GM23248 (cell line): ENCODE data around the gene UCP1. TPM values are rescaled to one million over a fixed set of nuclear protein-coding genes. Genes with fewer than 3 reads are reported as not detected.

Experiments used
- DNase-seq: peaks from one replicate; pipeline ENCODE4 v3.0.0-alpha.2; 2015
- H2AFZ ChIP-seq: fragments of 200-600 bp; sonication (generic); 2 replicates; pipeline ENCODE4 v1.6.1; 2016; ENCODE audit warnings: antibody characterized with exemption
- H3F3A ChIP-seq: fragments of 200-600 bp; sonication (generic); 2 replicates; pipeline ENCODE4 v1.6.1; 2016; ENCODE audit warnings: mild to moderate bottlenecking, antibody characterized with exemption, mixed run types; ENCODE audit not compliant: insufficient read depth
- H3K27ac ChIP-seq: fragments of 200-600 bp; sonication (generic); 2 replicates; pipeline ENCODE4 v1.5.1; 2016; ENCODE audit warnings: mild to moderate bottlenecking
- H3K27me3 ChIP-seq: fragments of 200-600 bp; sonication (generic); replicated peaks from 2 replicates; pipeline ENCODE4 v1.6.1; 2016; ENCODE audit warnings: mild to moderate bottlenecking; ENCODE audit not compliant: insufficient read depth
- H3K36me3 ChIP-seq: fragments of 200-600 bp; sonication (generic); 2 replicates; pipeline ENCODE4 v1.6.1; 2016; ENCODE audit warnings: low read depth, mild to moderate bottlenecking
- H3K4me1 ChIP-seq: fragments of 200-600 bp; sonication (generic); 2 replicates; pipeline ENCODE4 v1.6.1; 2016; ENCODE audit warnings: mild to moderate bottlenecking; ENCODE audit not compliant: insufficient read depth
- H3K4me2 ChIP-seq: fragments of 200-600 bp; sonication (generic); one replicate; pipeline ENCODE4 v1.6.1; 2016; ENCODE audit warnings: mild to moderate bottlenecking; ENCODE audit not compliant: unreplicated experiment
- H3K4me3 ChIP-seq: fragments of 200-600 bp; sonication (generic); 2 replicates; pipeline ENCODE4 v1.5.1; 2016; ENCODE audit warnings: mild to moderate bottlenecking
- H3K79me2 ChIP-seq: fragments of 200-600 bp; sonication (generic); 2 replicates; pipeline ENCODE4 v1.6.1; 2016; ENCODE audit warnings: mild to moderate bottlenecking; ENCODE audit not compliant: insufficient read depth
- H3K9ac ChIP-seq: fragments of 200-600 bp; sonication (generic); 2 replicates; pipeline ENCODE4 v1.6.1; 2016; ENCODE audit warnings: mild to moderate bottlenecking
- H3K9me2 ChIP-seq: fragments of 200-600 bp; sonication (generic); 2 replicates; pipeline ENCODE4 v1.6.1; 2016; ENCODE audit warnings: mixed run types, mild to moderate bottlenecking, moderate library complexity; ENCODE audit not compliant: insufficient read depth
- H3K9me3 ChIP-seq: fragments of 200-600 bp; sonication (generic); one replicate; pipeline ENCODE4 v1.6.1; 2017; ENCODE audit warnings: low read depth
- H4K20me1 ChIP-seq: fragments of 200-600 bp; sonication (generic); 2 replicates; pipeline ENCODE4 v1.6.0; 2016; ENCODE audit not compliant: insufficient read depth
- EZH2 ChIP-seq: fragments of 200-600 bp; sonication (generic); IDR thresholded peaks from 2 replicates; pipeline ENCODE4 v1.6.1; 2018; ENCODE audit warnings: antibody characterized with exemption, mild to moderate bottlenecking; ENCODE audit not compliant: insufficient read depth, poor library complexity, severe bottlenecking
- EZH2phosphoT487 ChIP-seq: fragments of 200-600 bp; sonication (generic); IDR thresholded peaks from 2 replicates; pipeline ENCODE4 v1.6.1; 2018; ENCODE audit warnings: antibody characterized with exemption, moderate library complexity, mild to moderate bottlenecking, low read depth; ENCODE audit not compliant: insufficient read depth
- WGBS, 2 experiments: methylation state at CpG; one replicate each; pipeline ENCODE4 v1.1.6; 2015 to 2017; ENCODE audit warnings: low lambda C conversion rate in 2 of 2, low coverage in 1 of 2; ENCODE audit errors: missing lambda C conversion rate in 2 of 2; 5-methylcytosine and 5-hydroxymethylcytosine counted together
- in situ Hi-C: fragments of 300-500 bp; cut with MboI; formaldehyde crosslinking; loops from 2 replicates; pipeline ENCODE4 v1.15.0; 2020
- polyA plus RNA-seq: library from polyadenylated mRNA; unstranded; fragments of >200 nt; fragmentation: Nextera tagmentation; extraction: Ambion mirVana; gene quantifications from 2 replicates; pipeline ENCODE4 v1.2.1, GENCODE V29; 2016
- total RNA-seq: library from RNA; depleted of rRNA; stranded (reverse); fragments of >200 nt; shearing (Covaris generic); gene quantifications from 2 replicates; pipeline ENCODE4 v1.2.3, GENCODE V29; 2014

UCP1 gene
- total and polyA plus RNA-seq, 2 experiments from 2014 or later: not detected

DNA sequence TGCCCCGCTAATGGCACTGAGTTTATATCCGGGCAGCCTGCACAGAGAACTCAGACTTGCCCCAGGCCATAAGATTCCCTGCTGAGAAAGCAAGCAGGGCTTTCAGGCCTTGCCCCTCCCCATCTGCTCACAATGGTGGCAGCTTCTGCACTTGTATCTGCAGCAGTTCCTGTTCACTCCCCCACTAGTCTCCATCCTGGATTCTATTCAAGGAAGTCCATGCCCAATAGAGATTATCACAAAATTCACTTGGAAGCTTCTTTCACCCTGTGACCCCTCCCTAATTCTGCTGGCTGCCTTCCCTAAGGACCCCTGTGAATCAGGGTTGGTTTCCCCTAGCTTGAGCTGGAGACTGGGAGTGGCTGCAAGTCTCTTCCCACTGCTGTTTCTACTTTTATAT lies 34.5 kb upstream of the UCP1 start:
- Histone ChIP-seq H3K9me3 (no peaks in the 10 kb centered on the region), H2AFZ (no peak overlapping the region), H3F3A (no peaks in the 10 kb centered on the region), H3K4me3 (no peak overlapping the region), H3K27me3 (peaks cover 41% of the 10 kb centered on the region), H3K4me1 (no peaks in the 10 kb centered on the region), H3K4me2 (no peak overlapping the region), H3K9ac (no peak overlapping the region), H4K20me1 (no peaks in the 10 kb centered on the region), H3K9me2 (no peaks in the 10 kb centered on the region), H3K27ac (no peak overlapping the region), H3K79me2 (no peaks in the 10 kb centered on the region), H3K36me3 (no peaks in the 10 kb centered on the region)
- TF ChIP-seq EZH2phosphoT487 (no peak), EZH2 (no peak)
- in situ Hi-C loops: loop anchor here (25.0 kb wide), 1 partner anchor 241 kb away; the partner anchor contains the start of gene SCOC
- no peak for DNase-seq
- WGBS, 2 experiments: 83 to 87% methylated on average over 2 of the region's 2 CpGs

DNA sequence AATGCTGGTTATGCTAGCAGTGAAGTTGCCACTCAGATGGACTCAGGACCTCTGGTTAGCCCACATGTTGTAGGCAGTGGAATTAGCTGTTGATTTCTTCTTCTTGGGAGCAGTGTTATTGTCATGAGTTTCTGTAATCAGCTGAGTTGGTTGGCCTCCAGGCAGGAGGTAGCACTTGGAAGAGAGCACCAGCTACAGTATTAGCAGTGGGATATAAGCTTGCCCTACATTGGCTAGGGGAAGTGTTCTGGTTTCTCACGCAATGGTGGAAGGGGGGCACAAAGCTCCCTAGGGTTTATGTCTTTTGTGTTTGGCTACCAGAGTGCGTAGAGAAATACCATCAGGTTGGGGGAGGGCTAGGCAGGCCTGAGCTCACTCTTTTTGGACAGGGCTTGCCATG lies 34.0 kb upstream of the UCP1 start:
- Histone ChIP-seq H3K27ac (no peak overlapping the region), H4K20me1 (no peaks in the 10 kb centered on the region), H3K9ac (no peak overlapping the region), H3K36me3 (no peaks in the 10 kb centered on the region), H3K9me2 (no peaks in the 10 kb centered on the region), H3K79me2 (no peaks in the 10 kb centered on the region), H2AFZ (no peak overlapping the region), H3K4me2 (no peak overlapping the region), H3K27me3 (peaks cover 41% of the 10 kb centered on the region), H3F3A (no peaks in the 10 kb centered on the region), H3K9me3 (no peaks in the 10 kb centered on the region), H3K4me1 (no peaks in the 10 kb centered on the region), H3K4me3 (no peak overlapping the region)
- WGBS, 2 experiments: 39 to 44% methylated on average over 2 of the region's 2 CpGs
- TF ChIP-seq EZH2 (no peak), EZH2phosphoT487 (no peak)
- in situ Hi-C loops: loop anchor here (25.0 kb wide), 1 partner anchor 240 kb away; the partner anchor contains the start of gene SCOC
- DNase-seq: no peak

DNA sequence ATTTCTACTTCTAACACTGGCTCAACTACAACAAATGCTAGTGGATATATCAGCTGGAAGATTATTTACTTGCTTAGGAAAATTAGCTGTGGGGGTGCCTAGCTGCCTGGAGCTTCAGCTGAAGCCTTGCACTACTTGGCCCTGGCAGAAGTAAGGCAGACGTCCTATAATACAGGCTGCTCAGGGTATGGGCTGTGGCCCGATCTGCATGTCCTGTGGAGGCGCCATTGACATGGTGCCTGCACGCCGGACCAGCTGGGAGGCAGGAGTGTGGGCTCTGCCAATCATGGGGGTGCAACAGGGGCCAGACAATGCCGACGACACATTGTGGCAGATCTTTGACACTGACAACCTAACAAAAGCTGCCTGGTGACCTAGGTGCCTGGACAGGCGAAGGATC lies 31.6 kb upstream of the UCP1 start:
- H3K27me3 ChIP-seq: peaks cover 37% of the 10 kb centered on the region
- DNase-seq: no peak
- H3K4me1 ChIP-seq: no peaks in the 10 kb centered on the region
- no peaks in the 10 kb centered on the region for H3K9me2 ChIP-seq
- no peak for TF ChIP-seq EZH2
- H3K36me3 ChIP-seq: no peaks in the 10 kb centered on the region
- WGBS, 2 experiments: 55 to 60% methylated on average over 8 of the region's 8 CpGs
- H3K27ac ChIP-seq: no peak overlapping the region
- H3K4me3 ChIP-seq: no peak overlapping the region
- no peak overlapping the region for H3K9ac ChIP-seq
- no peaks in the 10 kb centered on the region for H3K9me3 ChIP-seq
- H4K20me1 ChIP-seq: no peaks in the 10 kb centered on the region
- no peaks in the 10 kb centered on the region for H3K79me2 ChIP-seq
- no peak overlapping the region for H3K4me2 ChIP-seq
- in situ Hi-C loops: loop anchor here (25.0 kb wide), 1 partner anchor 238 kb away; the partner anchor contains the start of gene SCOC
- no peak overlapping the region for H2AFZ ChIP-seq
- no peaks in the 10 kb centered on the region for H3F3A ChIP-seq

DNA sequence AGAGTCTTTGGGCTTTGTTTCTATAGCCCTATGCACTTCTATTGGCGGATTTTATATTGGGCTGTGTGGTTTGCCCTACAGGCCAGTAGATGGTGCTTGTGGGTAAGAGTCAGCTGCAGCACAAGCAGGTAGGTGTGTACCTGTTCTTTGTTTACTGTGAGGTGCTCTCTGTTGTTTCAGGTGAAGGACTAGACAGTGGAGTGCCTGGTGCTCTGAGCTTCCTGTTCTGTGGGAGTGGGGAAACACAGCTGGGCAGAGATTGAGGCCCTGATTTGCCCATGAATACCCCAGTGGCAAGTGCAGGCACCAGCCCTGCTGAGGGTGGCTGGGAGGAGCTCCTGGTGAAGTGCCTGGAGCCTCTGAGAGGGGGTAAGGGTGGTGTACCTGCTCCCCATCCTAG lies 26.3 kb upstream of the UCP1 start:
- Histone ChIP-seq H4K20me1 (no peaks in the 10 kb centered on the region), H3K4me3 (no peak overlapping the region), H3F3A (no peaks in the 10 kb centered on the region), H3K9me3 (no peaks in the 10 kb centered on the region), H3K27me3 (peaks cover 52% of the 10 kb centered on the region), H3K79me2 (no peaks in the 10 kb centered on the region), H3K27ac (no peak overlapping the region), H3K9me2 (no peaks in the 10 kb centered on the region), H3K4me2 (no peak overlapping the region), H3K9ac (no peak overlapping the region), H2AFZ (no peak overlapping the region), H3K4me1 (no peaks in the 10 kb centered on the region), H3K36me3 (no peaks in the 10 kb centered on the region)
- 0 to 9% methylated on average over 1 of the region's 1 CpG for WGBS, 2 experiments
- TF ChIP-seq EZH2phosphoT487 (no peak), EZH2 (no peak)
- in situ Hi-C loops: no loop called here
- peak; percentile 37 for DNase-seq

DNA sequence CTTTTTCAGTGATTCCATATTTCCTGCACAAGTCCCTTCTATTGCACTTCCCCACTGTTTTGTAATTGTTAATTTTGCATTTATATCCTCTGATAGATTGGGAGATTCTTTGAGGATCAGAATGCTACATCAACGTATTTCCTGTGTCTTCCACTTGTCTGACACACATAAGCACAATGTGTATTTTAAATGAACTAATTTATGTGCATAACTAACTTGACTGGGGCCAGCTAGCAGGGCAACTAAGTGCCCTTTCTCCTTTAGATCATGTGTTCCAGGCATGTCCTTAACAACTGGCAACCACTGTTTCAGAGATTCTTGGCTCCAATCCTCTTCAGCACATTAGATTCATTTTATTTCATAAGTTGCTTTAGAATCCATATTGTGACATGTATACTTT lies 15.7 kb upstream of the UCP1 start:
- H3K27ac ChIP-seq: no peak overlapping the region
- H3K9me2 ChIP-seq: no peaks in the 10 kb centered on the region
- no peak for DNase-seq
- no peak overlapping the region for H3K4me2 ChIP-seq
- H3F3A ChIP-seq: no peaks in the 10 kb centered on the region
- H3K36me3 ChIP-seq: no peaks in the 10 kb centered on the region
- no peak overlapping the region for H2AFZ ChIP-seq
- no peaks in the 10 kb centered on the region for H3K4me1 ChIP-seq
- peaks cover 45% of the 10 kb centered on the region for H3K27me3 ChIP-seq
- H3K9me3 ChIP-seq: no peaks in the 10 kb centered on the region
- H3K4me3 ChIP-seq: no peak overlapping the region
- in situ Hi-C loops: no loop called here
- 13 to 20% methylated on average over 1 of the region's 1 CpG for WGBS, 2 experiments
- H3K79me2 ChIP-seq: no peaks in the 10 kb centered on the region
- H4K20me1 ChIP-seq: no peaks in the 10 kb centered on the region; the same call in 1 of the 2 replicates
- TF ChIP-seq EZH2 (no peak), EZH2phosphoT487 (no peak)
- no peak overlapping the region for H3K9ac ChIP-seq
